Vagina (tissue), 2 donors: ENCODE data around the gene DHRSX. TPM values are rescaled to one million over a fixed set of nuclear protein-coding genes. Genes with fewer than 3 reads are reported as not detected.
"Not testable (repeated sequence)": the region's sequence is repeated elsewhere in the genome, so short reads cannot be mapped to it uniquely, and the experiment has no call there.

Source experiments
- DNase-seq, 2 donors: peaks; one replicate each; pipeline ENCODE4 v3.0.0-alpha.2; 2017; ENCODE audit errors: extremely low spot score in 2 of 2
- H3K27ac ChIP-seq: fragments of 200-600 bp; sonication (generic); one replicate; pipeline ENCODE4 v1.5.1; 2019
- H3K27me3 ChIP-seq: fragments of 200-600 bp; sonication (generic); one replicate; pipeline ENCODE4 v1.5.1; 2019
- H3K36me3 ChIP-seq, 2 donors: fragments of 200-600 bp; sonication (generic); one replicate each; pipeline ENCODE4 v1.5.1; 2017 to 2019
- H3K4me1 ChIP-seq: fragments of 200-600 bp; sonication (generic); one replicate; pipeline ENCODE4 v1.5.1; 2019
- H3K4me3 ChIP-seq, 2 donors: fragments of 200-600 bp; sonication (generic); 1 replicate in 1 of 2; 2 replicates in 1 of 2; pipeline ENCODE4 v1.5.1; 2016 to 2019
- H3K9me3 ChIP-seq: fragments of 200-600 bp; sonication (generic); one replicate; pipeline ENCODE4 v1.5.1; 2019
- POLR2A ChIP-seq, 2 donors: fragments of 450-650 bp; IDR thresholded peaks; one replicate each; pipeline ENCODE4 v1.6.1; 2017; ENCODE audit warnings: antibody characterized with exemption in 2 of 2, mild to moderate bottlenecking in 2 of 2, moderate library complexity in 2 of 2
- POLR2AphosphoS5 ChIP-seq, 2 donors: sonication (generic); formaldehyde crosslinking; IDR thresholded peaks; one replicate each; pipeline ENCODE4 v1.9.0; 2017; ENCODE audit warnings: antibody characterized with exemption in 2 of 2, mild to moderate bottlenecking in 2 of 2, low read depth in 1 of 2; ENCODE audit not compliant: insufficient read depth in 1 of 2
- intact Hi-C: fragments of 100-400 bp; cut with DNase I; formaldehyde crosslinking; loops from one replicate; pipeline ENCODE4 v1.15.1; 2023
- total RNA-seq: library from RNA; depleted of rRNA; stranded (reverse); fragments of >200 nt; gene quantifications from one replicate; pipeline ENCODE4 v1.2.3, GENCODE V29; 2016
- TF ChIP-seq, protein P1 (sequence below), 3 experiments: fragments of 450-650 bp in 2 of 3; fragments of 200-600 bp in 1 of 3; sonication (generic) in 1 of 3; IDR thresholded peaks; one replicate each; pipeline ENCODE4 v1.5.1; 2017 to 2019; ENCODE audit warnings: antibody characterized with exemption in 3 of 3, mild to moderate bottlenecking in 2 of 3, moderate library complexity in 2 of 3

Gene DHRSX
- total RNA-seq, 1 donor from 2014 or later = 26.0 TPM

DNA sequence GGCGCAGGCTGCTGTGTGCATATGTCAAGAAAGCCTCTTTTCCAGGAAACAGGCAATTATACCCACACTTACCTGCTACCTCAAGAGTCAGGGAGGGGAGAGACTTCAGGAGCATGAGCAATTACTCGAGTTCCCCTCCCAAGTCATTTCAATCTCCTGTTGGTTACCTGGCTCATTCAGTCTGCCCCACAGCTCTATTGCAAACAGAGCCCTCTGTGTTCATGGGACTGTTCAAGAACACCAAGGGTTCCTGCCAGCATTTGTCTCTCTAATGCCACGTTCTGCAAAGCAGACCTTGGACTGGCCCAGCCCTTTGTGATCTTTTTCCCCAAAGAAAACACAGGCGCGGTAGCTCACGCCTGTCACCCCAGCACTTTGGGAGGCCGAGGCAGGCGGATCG, 274.6 kb downstream of the DHRSX start:
- no peak for DNase-seq
- intact Hi-C loops = no loop called here
- H3K27ac ChIP-seq = no peak overlapping the region
- H3K4me3 ChIP-seq = no peak overlapping the region
- H3K9me3 ChIP-seq = no peaks in the 10 kb centered on the region
- TF ChIP-seq, protein P1, sequence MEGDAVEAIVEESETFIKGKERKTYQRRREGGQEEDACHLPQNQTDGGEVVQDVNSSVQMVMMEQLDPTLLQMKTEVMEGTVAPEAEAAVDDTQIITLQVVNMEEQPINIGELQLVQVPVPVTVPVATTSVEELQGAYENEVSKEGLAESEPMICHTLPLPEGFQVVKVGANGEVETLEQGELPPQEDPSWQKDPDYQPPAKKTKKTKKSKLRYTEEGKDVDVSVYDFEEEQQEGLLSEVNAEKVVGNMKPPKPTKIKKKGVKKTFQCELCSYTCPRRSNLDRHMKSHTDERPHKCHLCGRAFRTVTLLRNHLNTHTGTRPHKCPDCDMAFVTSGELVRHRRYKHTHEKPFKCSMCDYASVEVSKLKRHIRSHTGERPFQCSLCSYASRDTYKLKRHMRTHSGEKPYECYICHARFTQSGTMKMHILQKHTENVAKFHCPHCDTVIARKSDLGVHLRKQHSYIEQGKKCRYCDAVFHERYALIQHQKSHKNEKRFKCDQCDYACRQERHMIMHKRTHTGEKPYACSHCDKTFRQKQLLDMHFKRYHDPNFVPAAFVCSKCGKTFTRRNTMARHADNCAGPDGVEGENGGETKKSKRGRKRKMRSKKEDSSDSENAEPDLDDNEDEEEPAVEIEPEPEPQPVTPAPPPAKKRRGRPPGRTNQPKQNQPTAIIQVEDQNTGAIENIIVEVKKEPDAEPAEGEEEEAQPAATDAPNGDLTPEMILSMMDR (IDR thresholded peaks at IDR 0.05) = no peak
- no peak for TF ChIP-seq POLR2A (IDR thresholded peaks at IDR 0.05)
- no peak for TF ChIP-seq POLR2AphosphoS5 (IDR thresholded peaks at IDR 0.05; ENCODE audit: insufficient read depth in 1 of 2, low read depth in 1 of 2)
- H3K36me3 ChIP-seq = peaks cover 0 to 2% of the 10 kb centered on the region in 2 donors
- H3K27me3 ChIP-seq = no peaks in the 10 kb centered on the region
- H3K4me1 ChIP-seq = no peaks in the 10 kb centered on the region

DNA sequence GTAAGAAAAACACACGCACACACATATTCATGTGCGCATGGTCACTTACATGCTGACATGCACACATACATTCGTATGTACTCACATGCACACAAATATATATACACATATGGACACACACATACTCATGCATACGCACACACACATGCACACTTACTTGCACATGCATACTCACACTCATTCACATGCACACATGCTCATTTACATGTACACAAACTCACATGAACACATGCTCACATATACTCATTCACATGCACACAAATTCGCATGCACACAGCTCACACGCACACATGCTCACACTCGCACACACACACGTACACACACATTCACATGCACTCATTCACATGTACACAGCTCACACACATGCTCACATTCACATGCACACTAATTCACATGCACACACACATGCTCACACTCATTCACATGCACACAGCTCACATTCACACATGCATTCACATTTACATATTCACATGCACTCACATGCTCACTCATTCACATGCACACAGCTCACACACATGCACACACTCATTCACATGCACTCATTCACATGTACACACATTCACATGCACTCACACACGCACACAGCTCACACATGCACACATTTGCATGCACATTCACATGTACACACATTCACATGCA, 276.1 kb downstream of the DHRSX start:
- Histone ChIP-seq H3K36me3 (peaks cover 0 to 13% of the 10 kb centered on the region in 2 donors), H3K27ac (no peak overlapping the region), H3K27me3 (no peaks in the 10 kb centered on the region), H3K4me3 (no peak overlapping the region), H3K9me3 (peaks cover 5% of the 10 kb centered on the region), H3K4me1 (no peaks in the 10 kb centered on the region)
- TF ChIP-seq, protein P1 (IDR thresholded peaks at IDR 0.05) = no peak
- no peak for TF ChIP-seq POLR2A (IDR thresholded peaks at IDR 0.05)
- no peak for DNase-seq
- intact Hi-C loops = no loop called here

GRCh38 chrX:2224161-2224560, 276.6 kb downstream of the DHRSX start:
- Histone ChIP-seq H3K27me3 (no peaks in the 10 kb centered on the region), H3K36me3 (peaks cover 0 to 13% of the 10 kb centered on the region in 2 donors), H3K9me3 (peaks cover 7% of the 10 kb centered on the region), H3K4me3 (no peak overlapping the region), H3K27ac (no peak overlapping the region), H3K4me1 (no peaks in the 10 kb centered on the region)
- intact Hi-C loops = no loop called here
- no peak for TF ChIP-seq POLR2AphosphoS5 (IDR thresholded peaks at IDR 0.05; ENCODE audit: insufficient read depth in 1 of 2, low read depth in 1 of 2)
- TF ChIP-seq POLR2A (IDR thresholded peaks at IDR 0.05) = no peak
- TF ChIP-seq, protein P1 (IDR thresholded peaks at IDR 0.05) = no peak
- DNase-seq = no peak

DNA sequence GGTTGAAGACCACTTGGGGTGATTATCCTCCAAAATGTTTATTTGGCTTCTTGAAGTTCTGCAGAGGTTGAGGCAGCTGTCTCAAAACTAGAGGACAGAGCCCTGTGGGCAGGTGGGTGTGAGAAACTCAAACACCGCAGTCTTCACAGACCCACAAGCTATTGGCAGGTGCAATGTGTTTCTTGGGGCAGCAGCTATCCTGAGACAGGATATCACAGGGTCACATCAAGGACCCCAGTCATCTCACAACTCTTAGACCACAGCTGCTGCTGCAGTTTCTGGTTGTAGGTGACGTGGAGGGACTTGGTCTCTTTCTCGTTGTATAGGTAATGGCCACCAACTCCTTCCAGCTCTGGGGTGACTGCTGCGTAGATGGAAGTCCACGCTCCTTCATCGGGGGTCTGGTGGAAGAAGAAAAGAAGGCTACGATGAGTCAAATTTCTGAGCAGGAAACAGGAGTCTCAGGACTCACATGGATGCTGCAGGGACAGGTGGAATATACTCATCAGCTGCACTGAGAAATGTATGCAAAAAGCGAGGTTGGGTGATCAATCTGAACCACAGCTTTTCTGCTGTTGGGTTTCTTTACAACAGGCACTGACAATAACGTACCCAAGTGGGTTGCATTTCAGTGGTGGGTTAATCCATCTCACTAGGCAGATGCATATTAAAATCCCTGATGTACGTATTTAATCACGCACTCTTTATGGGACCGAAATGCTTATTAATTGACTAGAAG, 279.8 kb downstream of the DHRSX start:
- no peaks in the 10 kb centered on the region for H3K4me1 ChIP-seq
- peaks cover 0 to 13% of the 10 kb centered on the region in 2 donors for H3K36me3 ChIP-seq
- TF ChIP-seq, protein P1 (IDR thresholded peaks at IDR 0.05) = no peak
- TF ChIP-seq POLR2A (IDR thresholded peaks at IDR 0.05) (no peak), POLR2AphosphoS5 (IDR thresholded peaks at IDR 0.05; ENCODE audit: insufficient read depth in 1 of 2, low read depth in 1 of 2) (no peak)
- intact Hi-C loops = no loop called here
- no peaks in the 10 kb centered on the region for H3K27me3 ChIP-seq
- H3K27ac ChIP-seq = no peak overlapping the region
- no peak for DNase-seq
- H3K4me3 ChIP-seq = no peak overlapping the region
- H3K9me3 ChIP-seq = peaks cover 7% of the 10 kb centered on the region

- DNase-seq = no peak
- H3K9me3 ChIP-seq = peaks cover 7% of the 10 kb centered on the region
- H3K27ac ChIP-seq = no peak overlapping the region
- intact Hi-C loops = no loop called here
- TF ChIP-seq POLR2A (IDR thresholded peaks at IDR 0.05) (no peak), POLR2AphosphoS5 (IDR thresholded peaks at IDR 0.05; ENCODE audit: insufficient read depth in 1 of 2, low read depth in 1 of 2) (no peak)
- TF ChIP-seq, protein P1 (IDR thresholded peaks at IDR 0.05) = no peak
- no peak overlapping the region for H3K4me3 ChIP-seq
- no peaks in the 10 kb centered on the region for H3K27me3 ChIP-seq
- H3K36me3 ChIP-seq = peaks cover 0 to 13% of the 10 kb centered on the region in 2 donors
- no peaks in the 10 kb centered on the region for H3K4me1 ChIP-seq
These were observed 280.5 kb downstream of the DHRSX start for GRCh38 chrX:2220296-2220695.

DNA sequence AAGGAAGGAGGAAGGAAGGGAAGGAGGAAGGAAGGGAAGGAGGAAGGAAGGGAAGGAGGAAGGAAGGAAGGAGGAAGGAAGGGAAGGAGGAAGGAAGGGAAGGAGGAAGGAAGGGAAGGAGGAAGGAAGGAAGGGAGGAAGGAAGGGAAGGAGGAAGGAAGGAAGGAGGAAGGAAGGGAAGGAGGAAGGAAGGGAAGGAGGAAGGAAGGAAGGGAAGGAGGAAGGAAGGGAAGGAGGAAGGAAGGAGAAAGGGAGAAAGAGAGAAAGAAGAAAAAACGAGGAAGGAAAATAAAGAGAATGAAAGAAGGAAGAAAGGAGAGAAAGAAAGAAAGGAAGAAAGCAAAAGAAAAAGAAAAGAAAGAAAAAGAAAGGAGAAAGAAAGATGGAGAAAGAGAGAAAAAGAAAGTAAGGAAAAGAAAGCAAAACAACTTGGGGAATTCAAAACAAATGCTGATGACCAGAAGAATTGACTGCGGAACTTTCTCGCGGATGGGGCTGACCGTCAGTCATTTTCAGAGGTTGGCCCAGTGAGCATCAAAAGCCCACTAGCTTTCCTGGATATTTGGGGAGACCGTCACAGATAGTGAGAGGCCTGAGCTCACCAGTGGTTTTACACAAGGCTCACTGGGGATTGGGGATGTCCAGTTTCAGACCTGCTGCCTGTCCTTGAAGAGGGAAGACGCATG, 286.5 kb downstream of the DHRSX start:
- H3K4me1 ChIP-seq, H3K4me3 ChIP-seq, H3K36me3 ChIP-seq, H3K27ac ChIP-seq, DNase-seq, H3K9me3 ChIP-seq, intact Hi-C loops, H3K27me3 ChIP-seq: not testable (repeated sequence)

GRCh38 chrX:2211667-2212066, 289.1 kb downstream of the DHRSX start:
- H3K4me3 ChIP-seq, DNase-seq, H3K36me3 ChIP-seq, H3K9me3 ChIP-seq, H3K27me3 ChIP-seq, intact Hi-C loops, H3K27ac ChIP-seq, H3K4me1 ChIP-seq: not testable (repeated sequence)
